Measurements from ENCODE around the gene PRKCB.

PRKCB gene

DNA sequence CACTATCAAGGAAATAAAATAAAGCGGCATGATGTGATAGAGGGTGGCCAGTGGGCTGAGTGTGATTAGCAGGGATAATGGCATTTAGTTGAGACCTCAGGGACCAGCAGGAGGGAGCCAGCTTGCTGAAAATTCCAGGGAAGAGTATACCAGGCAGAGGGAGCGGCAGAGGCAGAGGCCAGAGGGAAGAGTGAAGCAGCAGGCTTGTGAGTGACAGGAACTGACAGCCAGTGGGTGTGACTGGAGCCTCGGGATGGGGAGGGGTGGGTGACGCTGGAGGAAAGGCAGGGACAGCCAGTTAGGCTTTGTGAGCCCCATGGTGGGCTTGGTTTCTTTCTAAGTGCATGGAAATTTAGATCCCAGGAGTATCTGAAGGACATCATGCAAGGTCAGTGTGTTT lies 210.7 kb downstream of the PRKCB start:
- DNase-seq (ENCODE audit: low spot score) = no peak

DNA sequence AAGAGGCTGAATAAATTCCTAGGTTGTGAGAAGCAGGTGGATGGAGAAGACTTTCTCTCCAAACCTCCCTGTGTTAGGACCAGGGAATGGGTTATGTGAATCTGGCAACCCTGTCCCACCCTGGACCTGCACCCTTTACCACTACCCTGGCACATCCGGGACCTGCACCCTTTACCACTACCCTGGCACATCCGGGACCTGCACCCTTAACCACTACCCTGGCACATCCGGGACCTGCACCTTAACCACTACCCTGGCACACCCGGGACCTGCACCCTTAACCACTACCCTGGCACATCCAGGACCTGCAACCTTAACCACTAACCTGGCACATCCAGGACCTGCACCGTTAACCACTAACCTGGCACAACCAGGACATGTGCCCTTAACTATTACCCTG lies 213.3 kb downstream of the PRKCB start:
- no peak for DNase-seq (ENCODE audit: low spot score)

DNA sequence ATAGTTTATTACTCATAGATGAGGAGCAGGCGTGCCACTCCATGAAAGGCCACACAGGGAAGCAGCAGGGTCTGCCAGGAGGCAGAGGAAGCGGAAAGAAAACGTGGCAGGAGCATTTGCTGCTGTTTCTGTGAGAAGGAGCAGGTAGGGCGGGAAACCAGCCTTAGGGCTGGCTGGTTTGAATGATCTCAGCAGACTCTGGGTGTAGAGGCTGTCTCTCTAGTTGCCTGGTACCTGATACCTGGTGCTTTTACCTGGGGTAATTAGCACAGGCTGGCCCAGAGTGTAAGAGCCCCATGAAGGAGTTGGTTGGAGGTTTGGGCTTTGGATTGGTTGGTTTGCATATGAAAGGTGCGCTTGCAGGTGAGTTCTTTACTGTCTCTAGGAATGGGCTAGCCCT lies 215.3 kb downstream of the PRKCB start:
- no peak for DNase-seq (ENCODE audit: low spot score)

DNA sequence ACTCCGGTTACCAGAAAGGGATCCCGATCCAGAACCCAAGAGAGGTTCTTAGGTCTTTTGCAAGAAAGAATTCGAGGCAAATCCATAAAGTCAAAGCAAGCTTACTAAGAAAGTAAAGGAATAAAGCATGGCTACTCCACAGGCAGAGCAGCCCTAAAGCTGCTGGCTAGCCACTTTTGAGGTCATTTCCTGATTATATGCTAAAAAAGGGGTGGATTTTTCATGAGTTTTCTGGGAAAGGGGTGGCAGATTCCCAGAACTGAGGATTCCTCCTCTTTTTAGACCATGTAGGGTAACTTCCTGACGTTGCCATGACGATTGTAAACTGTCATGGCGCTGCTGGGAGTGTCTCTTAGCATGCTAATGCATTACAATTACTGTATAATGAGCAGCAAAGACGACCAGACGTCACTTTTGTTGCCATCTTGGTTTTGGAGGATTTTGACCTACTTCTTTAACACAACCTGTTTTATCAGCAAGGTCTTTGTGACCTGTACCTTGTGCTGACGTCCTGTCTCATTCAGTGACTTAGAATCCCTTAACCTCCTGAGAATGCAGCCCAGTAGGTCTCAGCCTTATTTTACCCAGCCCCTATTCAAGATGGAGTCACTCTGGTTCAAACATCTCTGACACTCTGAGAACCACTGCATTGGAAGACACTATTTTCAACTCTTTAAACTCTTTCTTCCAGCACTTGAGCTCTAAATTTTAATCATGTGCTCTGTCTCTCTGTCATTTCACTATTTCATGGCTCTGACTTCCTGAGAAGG lies 216.7 kb downstream of the PRKCB start:
- DNase-seq (ENCODE audit: low spot score) = no peak

DNA sequence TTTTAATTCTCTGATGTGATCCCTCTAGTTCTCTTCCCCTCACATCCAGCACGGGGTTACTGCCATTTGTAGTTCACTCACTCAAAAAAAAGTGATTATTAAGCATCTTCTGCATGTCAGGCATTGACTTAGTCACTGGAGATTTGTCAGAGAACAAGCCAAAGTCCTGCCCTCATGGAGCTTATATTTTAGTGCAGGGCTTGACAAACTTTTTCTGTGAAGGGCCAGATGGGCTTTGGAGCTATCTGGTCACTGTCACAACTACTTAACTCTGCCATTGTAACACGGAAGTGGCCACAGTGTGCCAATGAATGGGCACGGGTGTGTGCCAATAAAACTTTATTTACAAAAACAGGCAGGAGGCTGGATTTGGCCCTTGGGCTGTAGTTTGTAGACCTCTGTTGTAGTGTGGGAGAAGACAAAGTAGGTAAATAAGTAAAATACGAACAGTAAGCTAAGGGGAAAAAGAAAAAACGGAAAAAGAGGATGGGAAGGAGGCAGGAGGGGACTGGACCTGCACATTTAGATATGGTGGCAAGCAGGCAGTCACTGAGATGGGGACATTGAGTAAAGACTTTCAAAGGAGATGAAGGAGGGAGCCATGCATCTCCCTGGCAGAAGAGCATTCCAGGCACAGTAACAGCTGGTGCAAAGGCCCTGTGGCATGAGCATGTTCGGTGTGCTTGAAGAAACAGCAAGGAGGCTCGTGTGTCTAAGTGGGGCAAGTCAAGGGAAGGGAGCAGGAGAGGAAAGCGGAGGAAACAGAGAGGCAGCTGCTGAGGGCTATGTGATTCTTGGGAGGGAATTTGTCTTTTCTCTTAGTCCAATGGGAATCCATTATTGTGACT lies 217.5 kb downstream of the PRKCB start:
- DNase-seq (ENCODE audit: low spot score) = no peak

DNA sequence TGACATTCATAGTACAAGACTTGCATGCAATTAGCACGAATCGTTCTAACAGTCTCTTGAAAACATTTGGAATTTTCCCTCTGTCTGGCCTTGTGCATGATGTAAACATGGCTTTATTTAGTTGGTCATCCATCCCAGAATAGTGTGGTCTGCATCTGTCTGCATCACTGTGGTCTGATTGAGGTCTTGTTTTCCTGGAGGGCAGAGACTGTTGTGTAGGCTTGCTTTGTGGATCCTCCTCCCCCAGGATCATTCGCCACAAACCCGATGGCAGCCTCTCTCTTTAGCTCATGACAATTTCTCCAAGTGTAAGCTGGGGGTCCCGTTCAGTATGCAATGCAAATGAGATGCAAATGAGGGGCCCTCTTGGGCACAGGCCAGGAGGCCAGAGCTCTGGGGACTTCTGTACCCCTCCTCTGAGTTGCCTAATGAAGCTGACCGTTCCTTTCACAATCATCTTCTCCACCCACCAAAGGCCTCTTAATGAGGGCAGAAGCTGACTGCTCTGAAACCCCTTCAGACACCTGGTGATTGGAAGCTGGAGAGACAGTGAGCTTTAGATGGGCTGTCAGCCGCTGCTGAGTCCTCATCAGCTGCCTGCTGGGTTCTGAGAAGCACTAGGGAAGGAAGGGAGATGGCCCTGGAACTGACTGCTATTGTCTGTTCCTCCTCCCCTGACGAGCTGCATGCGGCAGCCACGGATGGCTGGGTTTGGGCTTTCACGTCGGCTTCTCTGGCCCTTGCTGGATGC lies 219.1 kb downstream of the PRKCB start:
- no peak for DNase-seq (ENCODE audit: low spot score)

DNA sequence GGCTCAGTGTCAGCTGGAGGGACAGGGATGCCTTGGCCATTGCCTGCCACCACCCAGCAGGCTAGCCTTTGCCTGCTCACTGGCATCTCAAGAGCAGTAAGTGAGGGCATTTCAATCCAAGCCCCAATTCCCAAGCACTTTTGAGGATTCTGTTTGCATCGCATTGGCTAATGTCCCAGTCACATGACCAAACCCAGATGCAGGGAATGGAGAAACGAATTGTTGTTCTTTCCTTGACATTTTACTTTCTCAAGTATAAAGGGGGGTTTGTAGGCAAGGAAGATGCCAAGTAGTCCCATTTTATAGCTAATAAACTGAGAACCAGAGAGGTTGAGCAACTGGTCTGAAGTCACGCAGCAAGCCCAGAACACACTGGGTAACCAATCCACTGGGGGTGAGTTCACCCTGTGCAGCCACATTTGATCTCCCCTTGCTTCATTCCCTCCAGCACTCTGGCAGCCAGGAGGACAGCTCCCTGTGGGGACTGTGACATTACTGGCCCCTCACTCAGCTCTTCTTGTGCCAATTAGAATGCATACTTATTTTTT lies 226.6 kb downstream of the PRKCB start:
- DNase-seq (ENCODE audit: low spot score) = no peak

DNA sequence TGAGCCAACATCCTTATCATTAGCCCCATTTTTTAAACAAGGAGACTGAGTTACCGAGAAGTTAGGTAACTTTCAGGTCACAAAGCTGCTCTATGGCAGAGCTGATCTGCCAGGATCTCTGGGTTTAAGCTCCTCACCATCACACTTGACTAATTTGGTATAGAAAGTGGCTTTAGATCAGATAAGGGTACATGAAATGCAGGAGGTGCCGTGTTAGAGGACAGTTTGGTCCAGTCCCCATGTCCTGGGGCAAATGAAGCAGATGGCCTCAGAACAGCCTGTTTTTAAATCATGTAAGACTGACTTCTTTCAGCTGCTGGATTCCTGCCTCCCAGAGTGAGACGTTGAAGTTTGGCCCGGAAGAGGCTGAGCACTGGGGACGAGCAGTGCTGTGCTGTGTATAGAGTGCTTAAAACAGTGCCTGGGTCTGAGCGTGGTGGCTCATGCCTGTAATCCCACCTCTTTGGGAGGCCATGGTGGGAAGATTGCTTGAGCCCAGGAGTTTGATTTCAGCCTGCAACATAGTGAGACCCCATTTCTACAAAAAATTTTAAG lies 233.3 kb downstream of the PRKCB start:
- DNase-seq (ENCODE audit: low spot score) = no peak

DNA sequence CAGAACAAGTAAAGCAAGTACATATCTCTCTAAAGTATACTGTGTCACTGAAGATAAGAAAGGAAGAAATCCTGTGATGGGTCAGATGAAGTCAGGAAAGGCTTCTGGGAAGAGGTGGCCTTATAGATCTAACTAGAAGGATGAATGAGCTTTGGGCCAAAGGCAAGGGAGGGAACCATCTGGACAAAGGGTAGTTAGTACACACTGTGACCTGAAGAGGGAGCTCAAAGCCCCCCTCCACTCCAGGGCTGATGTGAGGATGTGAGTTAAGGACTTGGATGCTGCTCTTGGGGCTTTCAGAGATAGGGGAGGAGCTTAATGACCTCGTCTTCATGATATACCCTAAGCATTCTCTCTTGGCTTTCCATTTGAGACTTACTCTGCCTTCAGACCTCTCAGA lies 235.1 kb downstream of the PRKCB start:
- DNase-seq (ENCODE audit: low spot score) = peak; percentile 64

DNA sequence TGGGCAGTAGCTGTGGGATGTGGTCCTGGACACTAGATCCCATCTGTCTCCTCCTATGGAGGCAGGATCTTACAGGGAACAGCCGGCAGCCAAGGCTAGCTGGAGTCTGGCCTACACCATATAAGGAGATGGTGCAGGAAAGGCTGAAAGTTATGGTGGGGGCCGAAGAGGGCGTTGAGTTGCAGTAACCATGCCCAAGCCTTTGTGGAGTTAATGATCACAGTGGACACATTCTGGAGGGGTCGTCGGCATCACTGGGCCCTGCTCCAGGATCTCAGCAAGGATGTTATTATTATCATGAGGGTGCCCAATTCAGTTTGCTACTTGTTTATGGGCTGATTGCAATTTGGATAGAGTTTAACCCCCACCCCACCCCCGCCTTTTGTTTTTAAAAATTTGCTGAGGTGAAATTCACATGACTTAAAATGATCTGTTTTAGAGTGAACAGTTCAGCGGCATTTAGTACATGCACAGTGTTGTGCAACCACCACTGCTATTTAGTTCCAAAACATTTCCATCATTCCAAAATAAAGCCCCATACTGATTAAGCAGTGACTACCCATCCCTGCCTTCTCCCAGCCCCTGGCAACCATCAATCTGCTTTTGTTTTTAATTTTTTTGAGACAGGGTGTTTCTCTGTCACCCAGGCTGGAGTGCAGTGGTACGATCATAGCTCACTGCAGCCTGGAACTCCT lies 236.0 kb downstream of the PRKCB start:
- no peak for DNase-seq (ENCODE audit: low spot score)

DNA sequence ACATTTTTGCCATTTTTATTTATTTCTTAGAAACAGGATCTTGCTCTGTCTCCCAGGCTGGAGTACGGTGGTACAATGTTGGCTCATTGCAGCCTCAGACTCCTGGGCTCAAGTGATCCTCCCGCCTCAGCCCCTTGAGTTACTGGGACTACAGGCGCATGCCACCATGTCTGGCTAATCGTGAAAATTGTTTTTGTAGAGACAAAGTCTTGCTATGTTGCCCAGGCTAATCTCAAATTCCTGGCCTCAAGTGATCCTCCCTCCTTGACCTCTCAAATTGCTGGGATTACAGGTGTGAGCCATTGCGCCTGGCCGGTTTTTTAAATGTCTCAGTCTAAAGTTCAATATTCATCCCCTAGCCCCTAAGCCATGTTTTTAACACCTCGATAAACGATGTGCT lies 237.5 kb downstream of the PRKCB start:
- no peak for DNase-seq (ENCODE audit: low spot score)

DNA sequence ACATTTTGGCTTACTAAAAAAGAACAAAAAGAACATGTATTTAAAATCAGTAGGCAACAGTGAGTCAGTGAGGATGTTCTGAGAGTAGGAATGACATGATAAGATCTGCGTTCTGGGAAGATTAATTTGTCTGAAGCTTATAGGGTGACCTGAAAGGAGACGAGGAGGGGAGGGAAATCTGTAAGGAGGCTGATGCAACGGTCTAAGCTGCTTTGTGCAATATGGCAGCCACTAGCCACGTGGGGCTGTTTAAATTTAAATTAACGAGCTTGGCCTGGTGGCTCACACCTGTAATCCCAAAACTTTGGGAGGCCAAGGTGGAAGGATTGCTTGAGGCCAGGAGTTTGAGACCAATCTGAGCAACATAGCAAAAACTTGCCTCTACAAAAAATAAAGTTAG lies 238.8 kb downstream of the PRKCB start:
- DNase-seq (ENCODE audit: low spot score) = no peak

DNA sequence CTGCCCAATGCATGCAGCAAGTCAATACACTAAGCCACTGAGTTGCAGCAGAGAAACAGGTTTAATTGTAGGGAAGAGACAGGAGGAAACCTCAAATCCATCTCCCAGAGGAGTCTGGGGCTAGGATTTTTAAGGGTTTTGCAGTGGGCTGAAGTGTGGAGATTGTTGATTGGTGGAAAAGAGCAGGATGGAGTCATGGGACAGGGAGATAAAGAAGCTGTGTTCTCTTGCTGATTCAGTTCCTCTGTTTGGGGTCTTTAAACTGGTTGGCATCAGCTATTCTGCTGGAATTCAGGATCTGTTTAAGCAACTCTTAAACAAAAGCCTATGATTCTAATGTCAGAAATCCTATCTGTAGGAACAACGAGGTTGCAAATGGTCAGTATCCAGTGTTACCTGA lies 239.5 kb downstream of the PRKCB start:
- DNase-seq (ENCODE audit: low spot score) = no peak

DNA sequence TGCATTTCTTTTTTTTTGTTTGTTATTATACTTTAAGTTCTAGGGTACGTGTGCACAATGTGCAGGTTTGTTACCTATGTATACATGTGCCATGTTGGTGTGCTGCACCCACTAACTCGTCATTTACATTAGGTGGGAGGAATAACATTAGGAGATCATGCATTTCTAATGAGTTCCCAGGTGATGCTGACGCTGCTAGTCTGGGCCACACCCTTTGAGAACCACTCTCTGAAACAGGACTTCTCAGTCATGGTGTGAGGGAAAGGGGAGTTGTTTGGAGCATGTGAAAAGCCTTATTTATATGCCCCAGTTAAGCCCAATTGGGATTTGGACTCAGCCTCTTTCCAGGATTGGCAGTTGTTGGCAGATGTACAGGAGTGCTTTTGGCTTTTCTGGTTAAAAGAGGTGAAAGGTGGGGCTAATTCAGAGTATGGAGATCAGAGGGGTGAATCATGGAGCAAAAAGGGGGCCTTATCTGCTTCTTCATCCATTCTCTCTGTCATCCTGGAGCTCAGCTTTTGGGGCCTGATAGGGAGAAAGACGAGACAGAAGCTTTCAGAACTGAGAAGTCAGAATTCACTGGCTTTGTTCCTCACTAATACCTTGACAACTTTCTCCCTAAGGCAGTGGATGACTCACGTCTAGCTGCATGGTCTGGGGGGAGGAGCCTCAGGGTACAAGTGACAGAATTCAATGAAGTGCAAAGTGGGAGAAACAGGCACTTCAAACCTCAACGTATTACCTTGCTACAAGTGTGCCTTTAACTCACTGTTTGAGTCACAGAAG lies 240.3 kb downstream of the PRKCB start:
- DNase-seq (ENCODE audit: low spot score) = peak; percentile 63

DNA sequence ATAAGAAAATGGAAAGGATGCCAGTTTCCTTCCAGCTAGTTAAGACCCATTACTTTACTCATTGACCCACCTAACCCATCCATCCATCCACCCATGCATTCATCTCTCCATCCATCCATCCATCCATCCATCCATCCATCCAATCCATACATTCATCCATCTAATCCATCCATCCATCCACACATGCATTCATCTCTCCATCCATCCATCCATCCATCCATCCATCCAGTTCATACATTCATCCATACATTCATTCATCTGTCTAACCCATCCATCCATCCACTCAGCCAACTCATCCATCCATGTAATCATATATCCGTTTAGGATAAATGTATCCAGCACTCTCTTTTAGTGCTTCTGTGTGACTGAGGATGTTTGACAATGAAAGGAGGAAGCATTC lies 241.5 kb downstream of the PRKCB start:
- DNase-seq (ENCODE audit: low spot score) = no peak

DNA sequence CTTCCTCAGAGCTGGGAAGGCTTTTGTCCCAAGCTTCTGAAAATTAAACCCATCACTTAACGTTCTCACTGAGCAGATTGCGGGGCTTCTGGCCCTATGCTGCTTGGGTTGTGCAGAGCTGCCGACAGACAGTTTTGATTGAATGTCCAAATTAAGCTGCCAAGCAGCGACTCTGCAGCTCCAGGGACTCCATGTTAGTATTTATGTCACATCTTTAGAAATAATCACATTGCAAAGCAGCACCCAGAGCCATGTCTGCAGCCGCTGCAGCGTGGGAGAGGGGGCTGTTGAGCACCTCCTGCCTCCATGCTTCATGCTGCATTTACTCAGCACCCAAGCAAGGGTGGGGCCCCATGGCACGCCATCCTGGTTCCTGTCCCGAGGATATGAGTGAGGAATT lies 242.2 kb downstream of the PRKCB start:
- no peak for DNase-seq (ENCODE audit: low spot score)

DNA sequence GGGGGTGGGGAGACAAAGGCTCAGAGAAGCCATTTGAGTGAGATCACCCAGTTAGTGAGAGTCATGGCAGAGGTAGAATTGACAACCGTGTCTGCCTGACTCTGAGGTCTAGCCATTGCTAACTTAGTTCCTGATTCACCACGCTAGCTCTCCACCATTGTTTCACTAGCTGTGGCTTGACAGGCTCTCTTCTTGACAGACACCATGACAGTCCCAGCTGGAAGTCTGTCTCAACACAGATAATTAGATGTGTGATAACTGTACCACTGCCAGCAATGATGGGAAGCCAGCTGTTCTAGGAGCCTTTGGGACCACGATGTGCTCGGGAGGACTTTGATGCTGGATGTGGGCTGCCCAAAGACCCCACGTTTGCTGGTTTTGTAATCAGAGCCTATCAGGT lies 249.9 kb downstream of the PRKCB start:
- DNase-seq (ENCODE audit: low spot score) = no peak

DNA sequence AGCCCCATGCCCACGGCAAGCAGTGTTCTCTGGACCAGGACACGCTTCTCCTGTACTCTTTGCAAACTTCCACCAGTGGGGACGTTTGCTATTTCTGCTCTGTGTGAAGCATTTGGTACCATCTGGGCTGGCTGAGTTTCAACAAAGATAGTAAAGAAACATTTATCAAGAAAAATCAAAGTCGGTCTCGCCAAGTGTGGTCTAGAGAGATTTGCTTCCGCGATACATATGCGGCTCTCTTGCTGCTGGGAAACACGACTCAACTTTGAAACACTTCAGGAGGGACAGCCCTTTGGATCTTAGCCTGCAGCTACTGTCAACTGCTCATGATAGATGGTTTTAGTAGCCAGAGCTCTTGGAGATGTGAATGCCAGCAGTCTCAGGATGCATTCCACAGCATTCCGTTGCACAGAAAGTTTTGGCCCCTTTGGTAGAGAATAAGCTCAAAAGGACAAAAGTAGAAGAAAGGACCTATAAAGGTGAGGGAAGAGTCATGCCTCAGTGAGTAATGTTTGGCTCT lies 252.2 kb downstream of the PRKCB start:
- no peak for DNase-seq (ENCODE audit: low spot score)

DNA sequence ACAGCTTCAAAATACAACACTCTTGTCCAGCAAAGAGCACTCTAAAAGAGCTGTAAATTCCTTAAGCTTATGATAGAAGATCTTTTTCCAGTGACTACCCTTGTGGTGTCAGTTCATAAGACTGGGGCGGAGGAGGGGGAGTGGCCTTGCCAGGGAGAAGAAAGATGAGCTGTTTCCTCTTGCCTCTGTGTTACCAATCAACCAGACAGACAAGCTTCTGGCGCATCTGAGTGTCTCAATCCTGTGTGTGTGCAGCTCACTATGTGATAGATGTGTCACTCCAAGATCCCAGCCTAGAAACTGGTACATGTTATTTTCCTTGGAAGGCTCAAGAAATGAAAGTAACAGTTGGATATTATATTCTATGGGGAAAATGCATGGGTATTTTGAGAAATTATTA lies 253.0 kb downstream of the PRKCB start:
- DNase-seq (ENCODE audit: low spot score) = no peak

DNA sequence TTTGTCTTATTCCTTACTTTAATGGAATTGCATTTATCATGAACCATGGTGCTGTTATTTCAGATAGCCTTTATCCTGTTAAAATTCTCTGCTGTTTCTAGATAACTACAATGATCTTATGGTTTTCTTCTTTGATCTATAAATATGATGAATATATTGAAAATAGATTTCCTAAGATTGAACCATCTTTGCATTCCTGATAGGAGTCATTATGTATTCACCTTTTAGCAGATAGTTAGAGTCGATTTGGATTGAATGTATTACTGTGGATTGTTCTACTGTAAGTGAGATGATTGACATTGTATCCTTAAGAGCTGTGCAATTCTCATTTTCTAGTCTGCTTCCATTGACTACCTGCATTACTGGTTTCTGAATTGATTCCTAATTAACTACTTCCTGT lies 255.3 kb downstream of the PRKCB start:
- DNase-seq (ENCODE audit: low spot score) = no peak

DNA sequence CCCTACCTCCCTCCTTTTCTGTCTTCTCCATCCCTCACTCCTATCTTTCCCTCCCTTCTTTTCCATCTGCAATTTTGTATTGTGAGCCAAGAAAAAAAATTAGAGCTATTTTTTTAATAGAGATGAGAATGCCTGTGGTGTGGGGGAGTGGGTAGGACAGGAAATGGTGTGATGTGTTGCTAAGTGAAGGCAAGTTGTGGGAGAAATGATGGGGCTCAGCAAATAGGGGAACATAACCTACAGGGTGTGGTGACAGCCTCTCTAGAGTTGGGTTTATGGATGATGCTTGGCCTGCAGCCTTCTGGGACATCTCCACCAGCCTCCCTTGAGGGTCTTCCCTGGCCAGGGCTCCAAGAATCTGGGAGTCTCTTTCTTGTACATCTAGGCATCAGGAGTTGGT lies 257.3 kb downstream of the PRKCB start:
- no peak for DNase-seq (ENCODE audit: low spot score)

Data from activated CD4-positive, alpha-beta T cell treated with anti-CD3 and anti-CD28 coated beads, Interleukin-2, Interleukin-4, amounts not matched to agents 100 ng/mL and 50 ng/mL, durations not matched to agents 16 hours and 8 hours (primary cell).